Measurements from ENCODE around the gene DHRS3. TPM values are rescaled to one million over a fixed set of nuclear protein-coding genes. Genes with fewer than 3 reads are reported as not detected.

Gene DHRS3
- total and polyA plus RNA-seq, 2 of the 13 experiments (the other 11 are each of a cell fraction or from before 2014, with no cell fraction given): 48.5 to 90.5 TPM

- TF ChIP-seq, protein P1, sequence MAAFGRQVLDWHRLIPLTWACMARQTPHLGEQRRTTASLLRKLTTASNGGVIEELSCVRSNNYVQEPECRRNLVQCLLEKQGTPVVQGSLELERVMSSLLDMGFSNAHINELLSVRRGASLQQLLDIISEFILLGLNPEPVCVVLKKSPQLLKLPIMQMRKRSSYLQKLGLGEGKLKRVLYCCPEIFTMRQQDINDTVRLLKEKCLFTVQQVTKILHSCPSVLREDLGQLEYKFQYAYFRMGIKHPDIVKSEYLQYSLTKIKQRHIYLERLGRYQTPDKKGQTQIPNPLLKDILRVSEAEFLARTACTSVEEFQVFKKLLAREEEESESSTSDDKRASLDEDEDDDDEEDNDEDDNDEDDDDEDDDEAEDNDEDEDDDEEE (CRISPR knock-in tag; IDR thresholded peaks at IDR 0.05): no peak
- peak; percentile 22; the same call in 1 of the 2 replicates for TF ChIP-seq CEBPB (IDR thresholded peaks at IDR 0.05; ENCODE audit: borderline replicate concordance, low read depth, low read length)
- TF ChIP-seq RXRB (CRISPR knock-in tag; IDR thresholded peaks at IDR 0.05; ENCODE audit: borderline replicate concordance): peak; percentile 100
- TF ChIP-seq CBX5 (CRISPR knock-in tag; IDR thresholded peaks at IDR 0.05; ENCODE audit: borderline replicate concordance): peak; percentile 86; the same call in 1 of the 2 replicates
- TF ChIP-seq AKAP8 (CRISPR knock-in tag; IDR thresholded peaks at IDR 0.05): 0 out of 2 replicates have a peak, but pooled peaks have one; percentile 49
- TF ChIP-seq ZNF792 (CRISPR knock-in tag; IDR thresholded peaks at IDR 0.05): peak; percentile 87
- no peak for TF ChIP-seq ZMYM2 (CRISPR knock-in tag; IDR thresholded peaks at IDR 0.05)
- TF ChIP-seq ZNF670 (CRISPR knock-in tag; IDR thresholded peaks at IDR 0.05; ENCODE audit: borderline replicate concordance): no peak
- no peak for TF ChIP-seq HNRNPL (IDR thresholded peaks at IDR 0.05; ENCODE audit: low read depth, low read length)
- peak; percentile 72 for TF ChIP-seq HDAC1 (CRISPR knock-in tag; IDR thresholded peaks at IDR 0.05)
- TF ChIP-seq THAP11 (CRISPR knock-in tag; IDR thresholded peaks at IDR 0.05): peak; percentile 74
- no peak for TF ChIP-seq TOE1 (CRISPR knock-in tag; IDR thresholded peaks at IDR 0.05)
- no peak for TF ChIP-seq ZNF703 (CRISPR knock-in tag; IDR thresholded peaks at IDR 0.05; ENCODE audit: borderline replicate concordance)
- TF ChIP-seq GATAD1 (CRISPR knock-in tag; IDR thresholded peaks at IDR 0.05): peak; percentile 55; the same call in 1 of the 2 replicates
Measured at GRCh38 chr1:12604114-12604874, 13.7 kb downstream of the DHRS3 start (continued).
